ENCODE data around the gene PPA1.

GRCh38 chr10:70274643-70275042 lies 41.4 kb upstream of the PPA1 start:
- TF ChIP-seq POLR2AphosphoS5 (IDR thresholded peaks at IDR 0.05; ENCODE audit: borderline replicate concordance, low read depth, low read length) = no peak
- no peak for TF ChIP-seq EZH2 (IDR thresholded peaks at IDR 0.05)
- no peak for TF ChIP-seq FOXP2 (optimal IDR thresholded peaks at IDR 0.05; ENCODE audit: control extremely low read depth, extremely low read length, insufficient read depth)
